Stimulated activated CD8-positive, alpha-beta memory T cell treated with anti-CD3 and anti-CD28 coated beads, Interleukin-12 subunit alpha, Interleukin-12 subunit beta, amount 100 ng/mL, for 24 hours (primary cell): ENCODE results near the gene LAMC3.
"Not testable (repeated sequence)": the region's sequence is repeated elsewhere in the genome, so short reads cannot be mapped to it uniquely, and the experiment has no call there.

ENCODE experiments used
- DNase-seq: peaks from one replicate; pipeline ENCODE4 v3.0.0-alpha.2; 2020; ENCODE audit errors: extremely low read depth

The LAMC3 gene

DNA sequence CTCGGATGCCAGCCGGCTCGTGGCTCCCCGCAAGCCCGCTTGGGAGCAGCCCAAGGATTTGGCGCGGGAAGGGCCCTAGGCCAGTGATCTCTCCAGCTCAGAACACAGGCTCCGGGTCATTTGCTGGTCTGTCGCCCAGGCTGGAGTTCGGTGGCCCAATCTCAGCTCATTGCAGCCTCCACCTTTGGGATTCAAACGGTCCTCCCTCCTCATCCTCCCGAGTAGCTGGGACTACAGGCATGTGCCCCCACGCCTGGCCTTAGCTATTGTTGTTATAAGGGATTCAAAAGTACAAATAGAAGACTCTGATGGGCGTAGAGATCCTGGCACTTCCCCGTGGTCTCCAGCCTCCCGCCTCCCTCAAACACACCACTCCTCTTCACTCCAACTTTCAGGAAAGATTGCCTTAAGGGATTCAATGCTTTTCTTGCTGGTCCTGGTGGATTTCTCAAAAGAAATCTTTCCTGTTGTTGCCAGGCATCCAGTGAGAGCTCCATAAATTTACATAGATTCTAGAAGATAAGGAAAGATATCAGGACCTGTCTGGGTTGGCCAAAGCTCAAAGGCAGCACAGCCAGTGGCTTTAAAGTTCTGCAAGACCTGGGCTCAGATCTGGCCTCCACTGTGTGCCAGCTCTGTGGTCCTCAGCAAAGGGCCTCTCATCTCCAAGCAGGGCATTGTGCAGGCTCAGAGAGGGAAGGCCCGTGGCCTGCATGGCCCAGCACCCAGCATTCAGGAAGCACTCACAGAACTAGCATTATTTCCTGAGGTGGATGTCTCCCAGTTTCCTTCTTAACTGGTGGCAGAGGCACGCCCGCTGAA is 88.4 kb downstream of the LAMC3 start:
- DNase-seq = no peak

DNA sequence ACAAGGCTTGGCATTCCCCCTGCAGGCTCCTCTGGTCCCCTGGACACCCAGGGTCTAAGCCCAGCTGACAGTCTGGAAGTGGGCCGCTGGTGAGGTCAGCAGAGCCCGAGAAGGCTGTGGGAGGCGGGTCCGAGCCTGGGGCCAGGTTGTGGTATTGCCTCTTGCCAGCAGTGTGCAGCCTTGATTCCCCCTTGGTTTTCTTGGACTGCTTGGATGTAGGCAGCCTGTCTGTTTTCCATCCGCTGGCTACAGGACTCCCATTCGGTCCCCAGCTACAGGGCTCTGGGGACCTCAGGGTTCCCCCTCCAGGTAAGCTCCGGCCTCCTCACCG is 88.9 kb downstream of the LAMC3 start:
- no peak for DNase-seq

GRCh38 chr9:131098391-131099101 is 89.6 kb downstream of the LAMC3 start:
- DNase-seq = no peak

- no peak for DNase-seq
Observed at GRCh38 chr9:131099102-131099606, 90.2 kb downstream of the LAMC3 start.

GRCh38 chr9:131099845-131100244 is 90.9 kb downstream of the LAMC3 start:
- not testable (repeated sequence) for DNase-seq

DNA sequence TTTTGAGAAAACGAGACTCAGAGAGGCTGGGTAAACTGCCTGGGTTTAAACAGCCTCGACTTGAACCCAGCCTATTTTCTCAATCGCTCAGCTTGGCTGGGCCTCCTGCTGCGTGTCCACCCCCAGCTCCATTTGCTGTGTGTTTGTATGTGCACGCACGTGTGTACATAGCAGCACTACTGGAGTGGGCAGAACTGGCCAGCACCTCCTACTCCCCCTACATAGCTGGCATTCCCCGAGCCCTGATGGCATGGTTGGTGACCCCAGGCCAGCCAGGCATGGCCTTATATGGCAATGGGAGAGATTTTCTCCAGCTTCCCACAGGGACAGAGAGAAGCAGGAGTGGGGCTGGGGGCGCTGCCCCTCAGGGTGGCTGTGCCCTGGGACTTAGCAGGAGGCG is 91.5 kb downstream of the LAMC3 start:
- no peak for DNase-seq

GRCh38 chr9:131101207-131101964 is 92.4 kb downstream of the LAMC3 start:
- no peak for DNase-seq

DNA sequence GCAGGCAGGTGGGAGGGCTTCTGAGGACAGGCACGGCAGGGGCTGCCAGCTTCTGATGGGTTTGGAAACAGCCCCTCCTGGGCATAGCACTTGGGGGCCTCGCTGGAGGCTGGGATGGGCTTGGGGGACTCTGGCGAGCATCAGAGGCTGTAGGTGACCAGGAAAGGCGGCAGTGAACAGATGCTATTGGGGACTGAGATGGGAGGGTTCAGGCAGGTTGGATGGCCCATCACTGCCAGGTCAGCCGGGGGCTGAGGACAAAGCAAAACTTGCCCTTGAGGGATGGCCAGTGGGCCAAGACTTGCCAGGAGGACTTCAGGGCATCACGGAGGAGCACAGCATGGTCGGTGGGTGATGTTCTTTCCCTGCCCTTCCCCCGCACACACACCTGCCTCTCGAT is 94.0 kb downstream of the LAMC3 start:
- DNase-seq = no peak

DNA sequence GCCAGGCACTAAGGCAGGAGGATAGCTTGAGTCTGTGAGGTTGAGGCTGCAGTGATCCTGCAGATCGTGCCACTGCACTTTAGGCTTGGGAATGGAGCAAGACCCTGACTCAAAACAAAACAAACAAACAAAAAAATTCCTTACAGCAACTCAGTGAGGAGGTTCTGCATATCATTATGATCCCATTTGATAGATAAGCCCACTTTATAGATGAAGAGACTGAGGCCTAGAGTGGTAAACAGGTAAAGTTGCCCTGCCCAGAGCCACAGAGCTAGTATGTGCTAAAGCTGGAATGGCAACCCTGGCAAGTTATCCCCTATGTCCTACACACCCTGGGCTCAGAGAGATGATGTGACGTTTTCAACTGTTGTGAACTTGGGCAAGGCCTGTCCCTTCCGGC is 94.6 kb downstream of the LAMC3 start:
- DNase-seq = no peak

- DNase-seq = no peak
Observed at GRCh38 chr9:131104016-131104740, 95.2 kb downstream of the LAMC3 start.

- no peak for DNase-seq
Observed at GRCh38 chr9:131105952-131106351, 97.0 kb downstream of the LAMC3 start.

GRCh38 chr9:131107760-131108159 is 98.8 kb downstream of the LAMC3 start:
- DNase-seq = no peak

- DNase-seq = no peak
Observed at GRCh38 chr9:131111186-131111853, 102.3 kb downstream of the LAMC3 start.

DNA sequence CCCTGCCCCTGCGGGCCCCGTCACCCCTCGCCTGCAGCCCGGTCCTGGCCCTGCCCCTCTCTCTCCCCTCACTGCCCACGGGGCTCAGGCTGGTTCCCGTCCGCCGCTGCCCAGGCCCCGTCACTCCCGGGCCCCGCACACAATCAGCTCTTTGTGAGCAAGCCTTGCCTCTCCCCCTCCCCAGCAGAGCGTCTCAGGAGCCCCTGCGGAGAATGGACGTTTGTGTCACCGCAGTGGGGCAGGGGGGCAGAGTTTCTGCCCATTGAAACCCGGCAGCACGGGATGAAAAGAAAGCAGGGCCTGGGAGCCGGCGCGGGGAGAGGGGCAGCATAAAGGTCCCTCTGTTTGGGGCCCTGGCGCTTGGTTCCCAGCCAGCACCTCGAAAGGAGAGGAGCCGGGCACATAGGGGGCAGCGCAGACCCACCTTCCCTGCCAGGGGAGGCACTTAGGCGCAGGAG is 102.9 kb downstream of the LAMC3 start:
- DNase-seq = no peak

- no peak for DNase-seq
Observed at GRCh38 chr9:131112374-131113154, 103.6 kb downstream of the LAMC3 start.

DNA sequence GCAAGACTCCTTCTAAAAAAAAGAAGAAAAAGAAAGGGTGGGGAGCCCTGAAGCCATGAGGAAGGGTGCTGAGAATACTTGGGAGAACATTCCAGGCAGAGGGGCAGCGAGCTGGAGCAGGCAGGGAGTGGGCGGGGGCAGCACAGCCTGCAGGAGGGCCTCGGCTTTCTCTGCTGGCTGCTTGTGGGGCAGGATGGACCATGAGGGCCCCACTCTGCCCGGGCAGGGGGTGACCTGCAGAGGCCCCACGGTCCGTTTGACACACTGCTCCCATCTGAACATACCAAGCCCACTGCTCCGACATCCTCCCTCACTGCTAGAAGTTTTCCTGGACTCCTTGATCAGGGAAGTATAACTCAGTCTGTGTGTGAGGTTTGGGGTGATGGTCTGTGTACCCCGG is 104.7 kb downstream of the LAMC3 start:
- DNase-seq = no peak

GRCh38 chr9:131114084-131114535 is 105.1 kb downstream of the LAMC3 start:
- no peak for DNase-seq

DNA sequence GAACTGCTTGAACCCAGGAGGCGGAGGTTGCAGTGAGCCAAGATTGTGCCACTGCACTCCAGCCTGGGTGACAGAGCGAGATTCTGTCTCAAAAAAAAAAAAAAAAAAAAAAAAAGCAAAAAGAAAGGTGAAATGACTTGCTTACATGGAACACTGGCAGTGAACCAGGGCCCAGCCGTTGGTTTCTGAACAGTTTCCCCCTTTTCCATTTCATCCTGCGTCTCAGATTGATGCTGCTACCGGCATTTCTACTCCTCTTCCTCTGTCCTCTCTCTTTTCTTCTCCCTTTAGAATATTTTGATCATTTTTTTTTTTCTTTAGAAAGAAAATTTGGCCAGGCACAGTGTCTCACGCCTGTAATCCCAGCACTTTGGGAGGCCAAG is 106.4 kb downstream of the LAMC3 start:
- not testable (repeated sequence) for DNase-seq

- no peak for DNase-seq
Observed at GRCh38 chr9:131116281-131117120, 107.5 kb downstream of the LAMC3 start.
